ENCODE measurements around the gene MYO10.

GRCh38 chr5:16685069-16685468 lies 251.0 kb downstream of the MYO10 start:
- TF ChIP-seq EZH2 (IDR thresholded peaks at IDR 0.05; ENCODE audit: borderline replicate concordance) (no peak), CTCF (IDR thresholded peaks at IDR 0.05; ENCODE audit: poor library complexity) (no peak), EZH2phosphoT487 (IDR thresholded peaks at IDR 0.05; ENCODE audit: low read depth, severe bottlenecking, unreplicated experiment) (no peak)
